HG02610 (cell line): Measurements from ENCODE around the gene LHX8.
"Not testable (repeated sequence)": the region's sequence is repeated elsewhere in the genome, so short reads cannot be mapped to it uniquely, and the experiment has no call there.

ENCODE experiments used
- ATAC-seq: cut with Tn5 transposase; IDR thresholded peaks from one replicate; pipeline ENCODE4 v1.9.1; 2021; ENCODE audit warnings: mild to moderate bottlenecking, moderate library complexity; ENCODE audit not compliant: unreplicated experiment

Gene LHX8

DNA sequence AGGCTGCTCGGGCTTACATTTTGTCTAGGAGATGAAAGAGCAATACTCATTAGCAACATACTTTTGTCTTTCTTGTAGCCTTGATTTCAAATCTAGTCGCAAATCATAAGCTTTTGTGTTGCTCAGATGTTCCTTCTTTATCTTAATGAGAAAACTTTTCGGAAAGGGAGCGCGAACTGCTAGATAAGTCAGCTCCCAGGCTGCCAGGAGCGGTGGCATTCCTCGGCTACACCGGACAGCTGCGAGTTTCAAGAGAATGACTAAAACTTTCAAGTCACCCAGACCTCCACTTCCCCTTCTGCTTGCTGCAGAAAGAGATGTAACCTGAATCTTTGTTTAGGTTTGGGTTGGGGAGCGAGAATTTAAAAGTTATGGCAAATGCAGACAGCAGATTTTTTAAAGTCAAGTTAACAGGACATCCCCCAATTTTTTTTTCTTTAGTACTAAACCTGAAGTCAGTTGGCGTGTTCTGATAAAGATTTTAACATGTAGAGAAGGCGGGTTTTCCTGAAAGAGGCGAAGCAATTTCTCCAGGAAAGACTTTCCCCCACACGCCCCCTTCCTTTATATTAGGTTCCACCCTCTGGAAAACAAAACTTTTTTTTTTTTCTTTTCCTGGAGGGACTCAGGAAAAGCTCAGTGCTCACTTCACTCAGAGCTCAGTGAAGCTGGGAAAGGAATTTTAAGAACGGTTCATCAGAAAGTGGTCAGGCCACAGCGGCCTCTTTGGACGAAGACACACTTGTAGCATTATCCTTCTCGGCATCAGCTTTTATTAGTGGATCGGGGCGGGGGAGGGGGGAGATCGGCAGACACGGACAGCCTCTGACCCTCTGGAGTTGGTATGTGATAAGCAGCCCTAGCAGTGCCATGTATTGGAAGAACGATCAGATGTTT is at the start of gene LHX8:
TSS of gene LHX8 (plus strand) at position 639 of the 897 bp plus-strand sequence. CDS start 2,227 bp downstream, outside the sequence.
- no peak for ATAC-seq

DNA sequence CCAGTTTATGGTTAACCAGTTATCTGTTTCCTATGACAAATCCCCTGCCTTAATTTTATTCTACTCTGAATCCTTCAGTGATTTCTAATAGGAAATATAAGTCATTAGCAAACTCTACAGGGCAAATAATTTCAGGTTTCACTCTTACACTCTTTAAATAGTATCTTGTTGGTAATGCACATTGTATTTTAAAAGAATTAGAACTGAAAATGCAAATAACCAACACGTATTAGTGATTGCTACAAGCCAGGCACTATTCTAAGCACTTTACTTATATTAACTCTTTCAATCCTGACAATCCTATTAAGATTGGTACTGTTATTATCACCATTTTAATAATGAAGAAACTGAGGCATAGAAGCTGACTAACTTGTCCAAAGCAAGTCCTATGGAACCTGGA is 48.3 kb upstream of the LHX8 start:
- no peak for ATAC-seq

- ATAC-seq, result no peak
Observed at GRCh38 chr1:75087278-75087677, 46.9 kb upstream of the LHX8 start.

GRCh38 chr1:75092141-75092540 is 42.0 kb upstream of the LHX8 start:
- ATAC-seq, result no peak

DNA sequence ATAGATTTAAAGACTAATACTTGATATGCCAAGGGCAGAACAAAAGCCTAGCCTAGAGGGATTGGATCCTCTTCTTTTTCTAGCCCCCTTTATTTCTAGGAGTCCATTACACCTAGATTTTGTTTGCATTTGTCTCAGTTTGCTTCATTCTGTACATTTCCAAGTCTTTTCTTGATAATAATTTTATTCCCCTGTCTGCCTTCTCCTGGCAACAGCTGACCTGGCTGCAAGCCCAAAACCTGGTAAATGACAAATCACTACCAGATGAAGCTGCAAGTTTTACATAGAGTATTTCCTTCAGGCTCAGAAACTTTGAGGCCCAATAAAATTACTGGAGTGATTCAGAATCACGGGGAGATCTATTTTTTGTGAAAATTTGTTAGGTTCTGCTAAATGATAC is 36.5 kb upstream of the LHX8 start:
- ATAC-seq, result no peak

DNA sequence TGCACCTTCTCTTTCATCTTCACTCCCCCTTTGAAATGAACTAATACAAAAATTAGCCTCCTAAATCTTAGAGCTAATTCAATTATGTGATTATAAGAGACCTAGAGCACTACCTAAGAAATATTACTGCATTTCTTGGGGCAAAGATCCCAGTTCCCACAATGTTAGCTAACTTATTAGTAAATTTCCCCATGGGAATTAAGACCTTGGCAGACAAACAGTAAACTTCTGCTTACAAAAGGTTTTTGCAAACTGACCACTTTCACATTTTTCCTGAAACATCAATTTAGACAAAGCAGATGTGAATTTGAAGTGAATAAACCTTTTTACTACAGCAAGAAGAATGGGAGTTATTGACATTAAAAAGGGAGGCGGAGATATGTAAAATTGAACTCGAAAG is 34.6 kb upstream of the LHX8 start:
- ATAC-seq, result no peak

- no peak for ATAC-seq
Observed at GRCh38 chr1:75100481-75101092, 33.6 kb upstream of the LHX8 start.

- ATAC-seq, result not testable (repeated sequence)
Observed at GRCh38 chr1:75112362-75112951, 21.7 kb upstream of the LHX8 start.

- ATAC-seq, result no peak
Observed at GRCh38 chr1:75115654-75116053, 18.5 kb upstream of the LHX8 start.

- ATAC-seq, result no peak
Observed at GRCh38 chr1:75123756-75124155, 10.4 kb upstream of the LHX8 start.

DNA sequence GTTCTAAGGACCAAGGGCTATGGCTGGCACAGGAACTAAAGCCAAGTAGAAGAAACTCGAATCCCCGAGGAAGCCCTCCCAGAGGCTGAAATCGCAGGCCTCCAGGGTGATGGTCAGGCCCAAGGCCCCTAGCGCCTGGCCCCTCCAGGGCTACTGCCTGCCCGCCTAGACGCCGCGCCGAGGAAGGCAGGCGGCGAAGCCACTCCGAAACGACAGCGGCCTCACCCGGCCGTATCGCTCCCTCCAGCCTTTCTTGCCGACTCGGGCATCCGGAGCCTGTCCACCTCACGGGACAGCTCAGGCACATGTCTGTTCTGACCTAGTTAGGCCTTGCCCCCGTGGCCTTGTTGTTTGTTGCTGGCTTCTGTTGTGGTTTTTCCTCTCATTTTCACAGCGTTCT is 9.7 kb upstream of the LHX8 start:
- ATAC-seq, result no peak

- ATAC-seq, result no peak
Observed at GRCh38 chr1:75125161-75125726, 8.9 kb upstream of the LHX8 start.

- ATAC-seq, result no peak
Observed at GRCh38 chr1:75126611-75127101, 7.5 kb upstream of the LHX8 start.

DNA sequence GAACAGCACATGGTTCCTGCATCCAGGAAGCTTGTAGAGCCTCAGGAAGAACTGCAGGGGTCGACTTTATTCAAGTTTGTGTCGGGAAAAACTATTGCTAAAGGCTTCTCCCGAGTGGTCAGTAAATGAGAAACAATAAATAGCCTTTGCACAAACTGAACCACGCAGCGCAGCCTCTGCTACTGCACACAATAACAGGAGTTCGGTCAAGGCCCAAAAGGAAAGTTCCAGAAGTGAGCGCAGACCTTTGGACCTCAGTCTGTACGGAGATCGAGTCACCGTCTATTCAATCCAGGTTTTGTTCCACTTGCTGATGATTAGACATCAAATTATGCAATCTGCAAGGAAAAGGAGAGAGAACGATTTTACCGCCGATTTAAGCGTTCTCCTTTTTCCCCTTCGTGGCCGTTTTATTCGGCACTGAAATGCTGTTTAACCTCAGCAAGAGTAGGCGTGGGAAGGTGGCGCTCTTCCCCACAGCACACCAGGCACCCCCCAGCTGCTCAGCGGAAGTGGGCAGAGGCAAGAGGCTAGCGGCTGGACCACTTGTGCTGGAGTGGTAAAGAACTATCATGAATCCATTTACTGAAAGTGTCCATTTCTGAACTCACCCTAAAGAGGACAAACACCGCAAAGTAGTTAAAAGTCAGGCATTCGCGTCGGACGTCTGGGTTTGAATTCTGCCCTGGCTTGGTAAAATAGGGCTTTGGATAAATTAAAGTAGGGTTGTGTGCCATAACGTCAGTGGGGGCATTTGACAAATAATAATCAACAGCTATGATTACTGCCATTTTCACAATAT is 6.1 kb upstream of the LHX8 start:
- no peak for ATAC-seq

DNA sequence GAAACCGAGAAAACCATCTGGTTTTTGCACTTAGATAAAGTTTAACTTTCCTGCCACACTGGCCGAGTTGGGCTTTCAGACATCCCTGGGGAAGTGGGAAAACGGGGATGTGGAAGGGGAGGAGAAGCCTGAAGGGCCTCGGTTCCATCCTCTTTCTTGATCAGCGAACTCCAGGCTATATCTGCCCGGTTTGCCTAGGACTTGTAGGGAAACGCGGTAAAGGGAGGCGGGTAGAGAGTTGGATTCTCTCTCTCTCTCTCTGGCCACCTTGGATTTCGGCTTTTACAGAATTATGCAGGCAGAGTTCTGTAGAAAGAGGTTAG is 4.6 kb upstream of the LHX8 start:
- ATAC-seq, result no peak

GRCh38 chr1:75129983-75130789 is 4.0 kb upstream of the LHX8 start:
- no peak for ATAC-seq

GRCh38 chr1:75130865-75131564 is 3.2 kb upstream of the LHX8 start:
- ATAC-seq, result no peak

DNA sequence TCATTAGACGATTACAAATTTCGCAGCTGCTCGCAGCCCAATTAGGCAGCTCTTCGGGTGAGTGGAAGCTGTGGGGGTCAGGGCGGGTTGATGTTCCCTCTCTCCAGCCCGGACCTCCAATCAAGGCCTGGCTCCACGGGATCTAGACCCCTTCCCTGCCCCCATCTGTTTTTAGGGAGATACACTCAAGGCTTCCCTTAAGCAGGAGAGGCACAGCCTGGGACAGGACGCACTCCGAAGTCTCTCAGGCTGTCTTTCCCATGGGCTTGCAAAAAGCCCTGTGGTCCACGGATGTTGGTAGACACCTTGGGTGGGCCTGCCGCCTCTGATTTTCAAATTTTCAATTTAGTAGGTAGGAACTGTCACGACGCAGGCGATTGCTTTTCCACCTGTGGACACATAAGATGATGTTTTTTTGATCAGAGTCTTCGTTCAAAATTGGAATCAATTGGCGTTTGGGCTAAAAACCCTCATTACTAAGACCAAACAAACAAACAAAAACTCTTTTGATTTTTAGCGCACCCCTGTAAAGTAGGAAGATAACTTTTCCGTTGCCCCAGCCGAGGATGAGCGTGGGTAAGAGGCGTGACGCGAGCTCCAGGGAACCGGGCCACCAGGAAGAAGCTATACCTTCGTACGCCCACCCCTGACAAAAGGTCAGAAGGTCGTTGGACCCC is 2.5 kb upstream of the LHX8 start:
- ATAC-seq, result no peak
